Fibroblast of the aortic adventitia (primary cell): ENCODE data around the gene TMCO5A. TPM values are rescaled to one million over a fixed set of nuclear protein-coding genes. Genes with fewer than 3 reads are reported as not detected.

Experiments used
- DNase-seq: peaks from one replicate; pipeline ENCODE4 v3.0.0-alpha.2; 2010; ENCODE audit warnings: low read depth
- H3K4me3 ChIP-seq: 2 replicates; pipeline ENCODE4 v1.5.1; 2011; ENCODE audit warnings: low read depth, mild to moderate bottlenecking, control low read depth, low read length, moderate library complexity
- total RNA-seq: library from RNA; depleted of rRNA; stranded (reverse); fragments of >200 nt; gene quantifications from 2 replicates; pipeline ENCODE4 v1.2.3, GENCODE V29; 2012; ENCODE audit warnings: low replicate concordance
- TF ChIP-seq, protein P1 (sequence below): IDR thresholded peaks from 2 replicates; pipeline ENCODE4 v1.5.1; 2011; ENCODE audit warnings: mild to moderate bottlenecking, low read length, control low read depth, inconsistent platforms; ENCODE audit not compliant: insufficient read depth

The TMCO5A gene
- total RNA-seq, 1 donor: not detected

DNA sequence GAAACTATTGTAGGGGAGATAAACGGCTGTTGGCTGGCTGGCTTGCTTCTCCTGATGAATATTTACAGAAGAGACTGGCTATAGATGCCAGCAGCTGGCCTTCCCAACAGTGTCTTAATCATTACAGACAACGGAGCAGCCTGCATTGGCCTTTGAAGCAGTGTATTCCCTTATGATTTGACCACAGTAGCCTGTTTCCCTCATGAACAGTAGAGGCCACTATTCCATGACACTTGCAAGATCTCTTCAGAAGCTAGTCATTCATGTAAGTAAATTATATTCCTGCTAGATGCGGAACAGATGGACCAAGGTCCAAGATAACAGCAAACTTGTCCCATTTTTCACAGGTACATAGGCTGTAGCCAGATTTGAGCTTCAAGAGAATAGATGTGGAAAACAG is 47.3 kb downstream of the TMCO5A start:
- TF ChIP-seq, protein P1, sequence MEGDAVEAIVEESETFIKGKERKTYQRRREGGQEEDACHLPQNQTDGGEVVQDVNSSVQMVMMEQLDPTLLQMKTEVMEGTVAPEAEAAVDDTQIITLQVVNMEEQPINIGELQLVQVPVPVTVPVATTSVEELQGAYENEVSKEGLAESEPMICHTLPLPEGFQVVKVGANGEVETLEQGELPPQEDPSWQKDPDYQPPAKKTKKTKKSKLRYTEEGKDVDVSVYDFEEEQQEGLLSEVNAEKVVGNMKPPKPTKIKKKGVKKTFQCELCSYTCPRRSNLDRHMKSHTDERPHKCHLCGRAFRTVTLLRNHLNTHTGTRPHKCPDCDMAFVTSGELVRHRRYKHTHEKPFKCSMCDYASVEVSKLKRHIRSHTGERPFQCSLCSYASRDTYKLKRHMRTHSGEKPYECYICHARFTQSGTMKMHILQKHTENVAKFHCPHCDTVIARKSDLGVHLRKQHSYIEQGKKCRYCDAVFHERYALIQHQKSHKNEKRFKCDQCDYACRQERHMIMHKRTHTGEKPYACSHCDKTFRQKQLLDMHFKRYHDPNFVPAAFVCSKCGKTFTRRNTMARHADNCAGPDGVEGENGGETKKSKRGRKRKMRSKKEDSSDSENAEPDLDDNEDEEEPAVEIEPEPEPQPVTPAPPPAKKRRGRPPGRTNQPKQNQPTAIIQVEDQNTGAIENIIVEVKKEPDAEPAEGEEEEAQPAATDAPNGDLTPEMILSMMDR: peak; percentile 45
- no peak overlapping the region for H3K4me3 ChIP-seq
- peak; percentile 43 for DNase-seq

DNA sequence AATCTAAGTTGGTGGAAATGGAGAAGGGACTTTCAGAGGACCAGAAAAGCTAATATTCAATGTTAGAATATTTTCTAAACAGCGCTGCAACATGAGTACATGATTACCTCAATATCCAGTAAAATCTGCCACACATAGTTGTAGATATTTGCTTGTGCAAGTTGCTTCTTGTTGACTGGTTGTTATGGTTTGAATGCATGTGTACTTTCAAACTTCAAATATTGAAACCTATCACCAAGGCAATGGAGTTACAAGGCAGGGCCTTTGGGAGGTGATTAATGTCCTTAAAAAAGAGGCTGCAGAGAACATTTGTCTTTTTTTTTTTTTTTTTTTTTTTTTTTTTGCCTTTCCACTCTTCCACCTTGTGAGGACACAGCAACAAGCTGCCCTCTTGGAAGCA is 49.9 kb downstream of the TMCO5A start:
- TF ChIP-seq, protein P1: no peak
- no peak for DNase-seq
- no peak overlapping the region for H3K4me3 ChIP-seq

DNA sequence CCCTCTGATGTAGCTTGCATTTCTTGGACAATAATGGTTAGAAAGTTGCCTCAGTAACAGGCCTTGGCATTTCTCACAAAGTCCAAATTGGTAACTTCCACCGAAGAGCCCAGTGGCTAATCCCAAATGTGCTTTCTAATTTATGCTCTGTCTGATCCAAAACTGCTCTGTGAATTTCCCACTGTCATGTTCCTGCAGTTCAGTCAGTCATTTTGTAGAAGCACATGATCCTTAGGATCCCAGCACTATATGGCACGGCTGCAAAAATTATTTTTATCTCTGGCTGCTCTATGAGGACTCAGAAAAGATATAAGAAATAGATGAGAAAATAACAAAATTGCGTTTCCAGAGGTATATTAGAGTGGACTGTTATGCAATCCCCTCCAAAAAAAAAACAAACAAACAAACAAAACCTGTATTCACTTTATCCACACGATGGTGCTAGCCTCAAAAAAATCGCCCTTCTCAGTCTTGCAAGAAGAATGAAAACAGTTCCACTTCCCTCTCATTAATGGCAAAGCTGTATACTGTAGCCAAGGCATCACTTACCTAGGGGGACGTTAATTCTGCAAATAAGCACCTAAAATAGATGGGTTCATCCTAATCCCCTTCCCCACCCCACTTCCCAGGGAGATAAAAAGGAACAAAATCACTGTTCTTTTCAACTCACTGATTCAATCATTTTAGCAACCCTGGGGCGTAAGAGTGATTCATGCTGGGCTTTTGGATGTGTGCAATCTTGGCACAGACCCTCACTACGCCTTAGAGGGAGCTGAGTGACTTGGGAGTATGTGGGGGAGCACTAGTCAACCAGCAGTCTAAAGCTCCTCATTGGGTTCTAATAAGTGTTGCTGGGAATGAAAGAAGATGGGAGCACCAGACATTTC is 61.3 kb downstream of the TMCO5A start:
- no peak overlapping the region for H3K4me3 ChIP-seq
- TF ChIP-seq, protein P1: peak; percentile 67
- DNase-seq: peak; percentile 85
